ENCODE results near the gene AKAP13. TPM values are rescaled to one million over a fixed set of nuclear protein-coding genes. Genes with fewer than 3 reads are reported as not detected.
A peak's percentile ranks its signal among the peaks of the same experiment; 100 is the strongest.

AKAP13 gene
- total RNA-seq, 4 donors from 2014 or later = 57.3 to 178 (median 81.5) TPM

DNA sequence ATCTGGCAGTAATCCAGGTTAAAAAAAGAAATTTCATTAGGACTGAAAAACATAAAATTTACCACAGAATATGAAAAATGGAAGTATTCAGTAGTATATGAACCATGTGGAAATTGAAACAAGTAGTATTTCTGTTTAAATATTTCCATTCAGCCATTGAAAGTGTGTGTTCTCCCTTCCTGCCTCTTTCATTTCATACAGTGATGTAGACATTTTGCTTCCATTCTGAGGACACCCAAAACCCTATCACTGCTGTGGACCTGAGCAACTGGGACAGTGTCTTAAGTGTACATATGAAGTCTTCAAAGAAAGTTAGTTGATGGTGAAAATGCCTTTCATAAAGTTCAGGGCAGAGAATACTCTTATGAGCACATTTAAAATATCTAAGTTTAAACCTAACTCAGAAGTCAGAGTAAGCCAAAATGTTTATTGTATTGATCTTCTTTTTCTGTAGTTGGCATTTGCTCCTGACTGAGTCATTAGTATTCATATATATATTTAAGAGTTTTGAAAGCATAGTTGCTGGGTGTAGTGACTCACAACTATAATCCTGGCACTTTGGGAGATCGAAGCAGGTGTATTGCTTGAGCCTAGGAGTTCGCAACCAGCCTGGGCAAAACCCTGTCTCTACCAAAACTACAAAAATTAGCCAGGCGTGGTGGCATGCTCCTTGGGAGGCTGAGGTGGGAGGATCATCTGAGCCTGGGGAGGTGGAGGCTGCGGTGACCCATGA, 215.6 kb downstream of the AKAP13 start:
- intact Hi-C loops (cut with DNase I) = no loop called here

DNA sequence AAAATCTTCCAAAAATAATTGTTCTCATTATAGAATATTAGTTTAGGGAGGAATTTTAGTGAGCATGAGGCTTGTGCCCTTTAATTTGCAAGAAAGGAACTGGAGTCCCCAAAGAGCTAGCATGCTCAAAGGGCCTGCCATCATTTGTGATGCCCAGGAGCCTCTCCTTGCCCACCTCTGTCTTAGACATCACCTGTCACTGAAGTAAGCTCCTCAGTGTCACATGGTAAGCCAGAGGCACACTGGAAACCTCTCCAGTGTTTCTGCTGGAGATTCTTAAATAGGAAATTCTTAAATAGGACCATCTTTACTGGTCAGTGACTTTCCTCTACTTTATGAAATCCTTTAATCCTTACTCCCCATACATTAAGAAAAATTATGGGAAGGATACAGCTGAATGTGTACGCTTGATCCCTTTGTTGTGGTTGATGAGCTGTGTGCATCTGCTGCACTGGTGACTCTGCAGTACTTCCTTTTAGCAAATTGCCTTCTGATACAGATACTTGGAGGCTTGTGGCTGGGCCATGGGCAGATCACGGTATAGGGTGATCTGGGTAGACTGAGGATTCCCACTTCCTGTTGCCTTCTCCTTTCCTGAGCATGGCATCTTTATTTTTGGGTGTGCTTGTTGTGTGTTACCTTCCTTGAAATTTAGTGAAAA, 216.9 kb downstream of the AKAP13 start:
- no peaks in the 10 kb centered on the region for H3K27me3 ChIP-seq
- H3K4me3 ChIP-seq = no peak overlapping the region
- WGBS, 2 donors = 38 to 68% methylated on average over 2 of the region's 2 CpGs
- DNase-seq = no peak
- peak overlapping the region in 2 of 4 donors; percentile 2 to 17 for H3K27ac ChIP-seq
- peaks cover 4 to 59% (median 15%) of the 10 kb centered on the region in 3 donors for H3K4me1 ChIP-seq
- peaks cover 0 to 23% (median 0%) of the 10 kb centered on the region in 3 donors for H3K36me3 ChIP-seq
- H3K9me3 ChIP-seq = no peaks in the 10 kb centered on the region
- intact Hi-C loops (cut with DNase I) = no loop called here
- no peak for TF ChIP-seq POLR2A (IDR thresholded peaks at IDR 0.05)
- TF ChIP-seq, protein P1, sequence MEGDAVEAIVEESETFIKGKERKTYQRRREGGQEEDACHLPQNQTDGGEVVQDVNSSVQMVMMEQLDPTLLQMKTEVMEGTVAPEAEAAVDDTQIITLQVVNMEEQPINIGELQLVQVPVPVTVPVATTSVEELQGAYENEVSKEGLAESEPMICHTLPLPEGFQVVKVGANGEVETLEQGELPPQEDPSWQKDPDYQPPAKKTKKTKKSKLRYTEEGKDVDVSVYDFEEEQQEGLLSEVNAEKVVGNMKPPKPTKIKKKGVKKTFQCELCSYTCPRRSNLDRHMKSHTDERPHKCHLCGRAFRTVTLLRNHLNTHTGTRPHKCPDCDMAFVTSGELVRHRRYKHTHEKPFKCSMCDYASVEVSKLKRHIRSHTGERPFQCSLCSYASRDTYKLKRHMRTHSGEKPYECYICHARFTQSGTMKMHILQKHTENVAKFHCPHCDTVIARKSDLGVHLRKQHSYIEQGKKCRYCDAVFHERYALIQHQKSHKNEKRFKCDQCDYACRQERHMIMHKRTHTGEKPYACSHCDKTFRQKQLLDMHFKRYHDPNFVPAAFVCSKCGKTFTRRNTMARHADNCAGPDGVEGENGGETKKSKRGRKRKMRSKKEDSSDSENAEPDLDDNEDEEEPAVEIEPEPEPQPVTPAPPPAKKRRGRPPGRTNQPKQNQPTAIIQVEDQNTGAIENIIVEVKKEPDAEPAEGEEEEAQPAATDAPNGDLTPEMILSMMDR (IDR thresholded peaks at IDR 0.05) = no peak

More for the DNA sequence above, 215.6 kb downstream of the AKAP13 start:
- H3K4me3 ChIP-seq = no peak overlapping the region
- no peaks in the 10 kb centered on the region for H3K9me3 ChIP-seq
- 44 to 67% methylated on average over 4 of the region's 4 CpGs for WGBS, 2 donors
- DNase-seq = no peak
- H3K36me3 ChIP-seq = peaks cover 0 to 19% (median 0%) of the 10 kb centered on the region in 3 donors
- peak overlapping the region in 1 of 4 donors; percentile 11 for H3K27ac ChIP-seq
- no peaks in the 10 kb centered on the region for H3K27me3 ChIP-seq
- H3K4me1 ChIP-seq = peaks cover 7 to 72% (median 17%) of the 10 kb centered on the region in 3 donors
- TF ChIP-seq POLR2A (IDR thresholded peaks at IDR 0.05) = no peak
- TF ChIP-seq, protein P1 (IDR thresholded peaks at IDR 0.05) = no peak

DNA sequence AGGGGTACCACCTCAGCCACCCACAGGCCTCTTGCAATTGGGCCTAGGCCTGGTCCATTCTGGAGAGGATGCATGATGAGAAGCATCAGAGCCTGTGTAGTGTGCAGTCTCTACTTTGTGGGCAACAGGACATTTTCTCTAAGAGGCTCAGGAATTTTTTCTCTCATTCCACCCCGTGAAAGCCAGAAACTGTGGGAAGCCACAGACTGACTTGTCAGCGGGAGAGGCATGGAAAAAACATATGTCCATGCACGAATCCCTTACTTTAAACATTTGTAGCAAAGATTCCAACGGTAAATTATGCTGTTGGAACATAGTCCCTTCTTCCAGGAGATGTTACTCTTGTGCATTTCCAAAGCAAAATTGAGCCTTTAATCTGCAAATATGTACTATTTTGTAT, 217.8 kb downstream of the AKAP13 start:
- Histone ChIP-seq H3K27ac (peak overlapping the region in 3 of 4 donors; percentile 40 to 56 (median 53)), H3K36me3 (peaks cover 0 to 29% (median 0%) of the 10 kb centered on the region in 3 donors), H3K27me3 (no peaks in the 10 kb centered on the region), H3K4me1 (peaks cover 0 to 50% (median 11%) of the 10 kb centered on the region in 3 donors), H3K4me3 (no peak overlapping the region), H3K9me3 (no peaks in the 10 kb centered on the region)
- intact Hi-C loops (cut with DNase I) = no loop called here
- WGBS, 2 donors = 61 to 72% methylated on average over 4 of the region's 4 CpGs
- DNase-seq = no peak
- no peak for TF ChIP-seq POLR2A (IDR thresholded peaks at IDR 0.05)

DNA sequence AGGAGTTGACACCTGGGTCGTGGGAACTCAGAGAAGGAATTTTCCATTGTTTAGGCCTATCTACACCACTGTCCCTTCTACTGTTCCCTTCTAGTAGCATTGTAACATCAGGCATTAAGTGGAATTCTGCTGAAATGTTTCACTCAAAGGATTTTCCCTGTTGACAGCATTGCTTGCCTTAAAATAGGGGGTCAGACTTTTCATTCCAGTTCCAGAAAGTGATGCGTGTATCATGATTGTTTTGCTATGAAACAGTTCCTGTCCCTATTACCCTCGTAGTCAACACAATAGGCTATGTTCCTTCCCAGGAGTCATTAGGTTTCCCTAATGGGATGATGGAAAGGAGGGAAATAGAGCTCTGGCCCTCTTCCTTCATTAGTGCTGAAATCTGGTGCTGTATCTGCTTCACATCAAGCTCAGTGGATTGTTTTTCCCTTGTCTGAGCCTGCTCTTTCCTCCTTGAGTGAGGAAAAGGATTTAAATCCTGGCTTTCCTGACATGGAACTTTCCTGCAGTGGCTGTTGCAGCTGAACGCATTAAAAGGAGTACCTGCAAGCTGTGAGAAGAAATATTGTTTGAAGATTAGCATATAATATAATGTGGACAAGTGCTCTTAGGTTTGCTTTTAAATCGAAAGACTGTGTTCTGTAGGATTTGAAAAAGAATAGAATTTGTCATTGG, 218.5 kb downstream of the AKAP13 start:
- no peak for DNase-seq
- Histone ChIP-seq H3K27ac (peak overlapping the region; percentile 21 to 56 (median 48)), H3K36me3 (peaks cover 0 to 35% (median 0%) of the 10 kb centered on the region in 3 donors), H3K27me3 (no peaks in the 10 kb centered on the region), H3K4me3 (no peak overlapping the region), H3K9me3 (no peaks in the 10 kb centered on the region), H3K4me1 (peaks cover 0 to 46% (median 11%) of the 10 kb centered on the region in 3 donors)
- intact Hi-C loops (cut with DNase I) = no loop called here
- TF ChIP-seq, protein P1 (IDR thresholded peaks at IDR 0.05) = no peak
- no peak for TF ChIP-seq POLR2A (IDR thresholded peaks at IDR 0.05)
- 54 to 86% methylated on average over 5 of the region's 5 CpGs for WGBS, 2 donors

DNA sequence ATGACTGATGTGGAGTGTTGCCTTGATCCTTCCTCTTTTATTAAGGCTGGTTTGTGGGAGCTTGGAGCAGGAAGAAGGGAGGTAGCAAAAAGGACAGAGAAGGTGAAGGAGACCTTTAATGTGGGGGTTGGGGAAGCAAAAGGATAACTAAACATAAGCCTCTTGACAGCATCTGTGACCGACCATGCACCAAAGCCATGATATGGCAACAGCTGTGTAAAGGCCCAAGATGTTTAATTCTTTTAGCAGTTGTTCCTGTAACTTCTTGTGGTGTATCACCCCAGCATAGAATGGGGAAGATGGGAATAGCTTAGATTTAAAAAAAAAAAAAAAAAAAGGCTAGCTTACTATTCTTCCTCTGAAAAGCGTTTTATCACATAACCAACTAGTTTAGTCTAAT, 219.6 kb downstream of the AKAP13 start:
- Histone ChIP-seq H3K27me3 (no peaks in the 10 kb centered on the region), H3K27ac (peak overlapping the region in 2 of 4 donors; percentile 42 to 56), H3K36me3 (peaks cover 0 to 44% (median 0%) of the 10 kb centered on the region in 3 donors)

More for the DNA sequence above, 219.6 kb downstream of the AKAP13 start:
- no peak for DNase-seq
- WGBS, 2 donors = 81 to 94% methylated on average over 2 of the region's 2 CpGs
- TF ChIP-seq, protein P1 (IDR thresholded peaks at IDR 0.05) = no peak
- no peak for TF ChIP-seq POLR2A (IDR thresholded peaks at IDR 0.05)
- H3K4me3 ChIP-seq = no peak overlapping the region
- peaks cover 0 to 46% (median 11%) of the 10 kb centered on the region in 3 donors for H3K4me1 ChIP-seq
- no peaks in the 10 kb centered on the region for H3K9me3 ChIP-seq
- intact Hi-C loops (cut with DNase I) = no loop called here

Data from esophagus squamous epithelium (tissue), 5 donors.